GM13977 (cell line): ENCODE measurements around the gene RNF138.

ENCODE experiments used
- DNase-seq: peaks from one replicate; pipeline ENCODE4 v3.0.0; 2012; ENCODE audit warnings: low spot score
- in situ Hi-C: fragments of 300-500 bp; cut with MboI; formaldehyde crosslinking; loops from one replicate; pipeline ENCODE4 v1.12.0; 2022; ENCODE audit warnings: low sequenced_read_pairs, low pct_unique_long_range_greater_than_20kb, mixed read lengths, inconsistent platforms; ENCODE audit not compliant: unreplicated experiment
- TF ChIP-seq, protein P1 (sequence below): IDR thresholded peaks from 2 replicates; pipeline ENCODE4 v1.5.1; 2012; ENCODE audit warnings: mild to moderate bottlenecking, control low read depth; ENCODE audit not compliant: insufficient read depth; ENCODE audit errors: extremely low read depth, missing control alignments

RNF138 gene

GRCh38 chr18:32112826-32113225 lies 21.2 kb downstream of the RNF138 start:
- no peak for DNase-seq
- in situ Hi-C loops: no loop called here
- TF ChIP-seq, protein P1, sequence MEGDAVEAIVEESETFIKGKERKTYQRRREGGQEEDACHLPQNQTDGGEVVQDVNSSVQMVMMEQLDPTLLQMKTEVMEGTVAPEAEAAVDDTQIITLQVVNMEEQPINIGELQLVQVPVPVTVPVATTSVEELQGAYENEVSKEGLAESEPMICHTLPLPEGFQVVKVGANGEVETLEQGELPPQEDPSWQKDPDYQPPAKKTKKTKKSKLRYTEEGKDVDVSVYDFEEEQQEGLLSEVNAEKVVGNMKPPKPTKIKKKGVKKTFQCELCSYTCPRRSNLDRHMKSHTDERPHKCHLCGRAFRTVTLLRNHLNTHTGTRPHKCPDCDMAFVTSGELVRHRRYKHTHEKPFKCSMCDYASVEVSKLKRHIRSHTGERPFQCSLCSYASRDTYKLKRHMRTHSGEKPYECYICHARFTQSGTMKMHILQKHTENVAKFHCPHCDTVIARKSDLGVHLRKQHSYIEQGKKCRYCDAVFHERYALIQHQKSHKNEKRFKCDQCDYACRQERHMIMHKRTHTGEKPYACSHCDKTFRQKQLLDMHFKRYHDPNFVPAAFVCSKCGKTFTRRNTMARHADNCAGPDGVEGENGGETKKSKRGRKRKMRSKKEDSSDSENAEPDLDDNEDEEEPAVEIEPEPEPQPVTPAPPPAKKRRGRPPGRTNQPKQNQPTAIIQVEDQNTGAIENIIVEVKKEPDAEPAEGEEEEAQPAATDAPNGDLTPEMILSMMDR: no peak

DNA sequence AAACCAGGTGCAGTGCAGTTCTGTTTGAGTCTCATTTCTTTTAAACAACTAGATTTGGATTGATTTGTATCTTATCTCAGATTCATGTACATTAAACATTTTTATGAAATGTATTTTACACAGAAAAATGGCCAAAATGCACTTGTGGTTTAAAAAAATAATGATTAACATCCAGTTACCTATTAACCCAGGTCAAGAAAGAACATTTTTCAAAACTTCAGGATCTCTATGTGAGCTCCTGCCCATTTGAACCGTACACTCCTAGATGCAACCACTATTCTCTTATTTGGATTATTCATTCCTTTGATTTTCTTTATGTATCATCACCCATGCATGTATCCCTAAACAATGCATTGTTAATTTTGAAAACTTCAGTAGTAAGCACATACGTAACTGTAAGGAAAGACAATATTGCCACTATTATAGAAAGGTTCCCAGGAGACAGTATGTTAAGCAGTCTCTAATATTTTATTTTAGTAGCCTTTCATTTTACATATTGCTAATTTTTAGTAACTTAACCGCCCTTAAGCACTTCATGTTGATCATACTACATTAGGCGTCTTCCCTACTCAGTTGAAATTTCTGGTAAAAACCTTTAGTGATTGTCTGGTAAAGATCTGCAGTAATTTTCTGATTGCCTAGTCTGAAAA lies 22.7 kb downstream of the RNF138 start:
- no peak for DNase-seq
- TF ChIP-seq, protein P1: no peak
- in situ Hi-C loops: no loop called here

DNA sequence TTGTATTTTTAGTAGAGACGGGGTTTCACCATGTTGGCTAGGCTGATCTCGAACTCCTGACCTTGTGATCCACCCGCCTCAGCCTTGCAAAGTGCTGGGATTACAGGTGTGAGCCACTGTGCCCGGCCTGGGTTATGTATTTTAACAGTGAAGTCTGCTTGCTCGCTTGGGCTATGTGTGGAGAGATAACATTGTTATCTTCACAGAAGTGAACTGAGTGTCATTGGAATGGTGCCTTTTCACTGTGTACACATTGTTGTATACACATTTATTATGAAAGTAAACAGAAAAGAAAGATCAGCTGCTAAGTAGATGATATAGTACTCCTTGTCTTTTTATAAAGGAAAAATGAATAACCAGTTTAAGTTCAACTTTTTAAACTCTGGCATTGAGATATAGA lies 30.4 kb downstream of the RNF138 start:
- DNase-seq: no peak
- in situ Hi-C loops: no loop called here
- TF ChIP-seq, protein P1: no peak

DNA sequence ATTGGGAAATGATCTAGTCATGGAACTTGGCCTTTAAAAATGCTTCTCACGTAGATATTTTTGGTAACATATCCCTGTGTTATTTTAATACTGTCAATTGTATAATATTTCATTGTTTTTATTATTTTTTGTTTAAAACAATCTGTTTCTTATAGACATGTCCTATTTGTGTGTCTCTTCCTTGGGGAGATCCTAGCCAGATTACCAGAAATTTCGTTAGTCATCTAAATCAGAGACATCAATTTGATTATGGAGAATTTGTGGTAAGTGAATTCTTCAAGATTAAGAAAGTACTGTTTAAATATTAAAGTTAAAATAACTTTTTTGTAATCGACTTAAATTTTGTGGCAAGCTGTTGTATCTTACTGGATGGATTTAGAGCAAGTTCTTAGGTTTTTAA lies 34.9 kb downstream of the RNF138 start:
- TF ChIP-seq, protein P1: no peak
- DNase-seq: no peak
- in situ Hi-C loops: no loop called here

GRCh38 chr18:32135625-32136024 lies 44.0 kb downstream of the RNF138 start:
- in situ Hi-C loops: no loop called here
- DNase-seq: no peak
- TF ChIP-seq, protein P1: no peak

GRCh38 chr18:32138332-32138982 lies 46.8 kb downstream of the RNF138 start:
- in situ Hi-C loops: no loop called here
- TF ChIP-seq, protein P1: no peak
- no peak for DNase-seq
